ENCODE measurements around the gene NEUROD1. TPM values are rescaled to one million over a fixed set of nuclear protein-coding genes. Genes with fewer than 3 reads are reported as not detected.

NEUROD1 gene
- total RNA-seq, 2 experiments from 2014 or later, result not detected

- POLR2A ChIA-PET, result no interaction called here
- BruUV-seq (replicated peaks), result no TSS peak
- CTCF ChIA-PET (ENCODE audit: unreplicated experiment), result no interaction called here
- Histone ChIP-seq H3K4me1 (ENCODE audit: insufficient read depth, low read length, poor library complexity, severe bottlenecking) (no peaks in the 10 kb centered on the region), H3K9me3 (ENCODE audit: low read length) (0 out of 2 replicates have a peak, but pooled peaks cover 3% of the 10 kb centered on the region), H3K27ac (ENCODE audit: low read depth, low read length, poor library complexity, severe bottlenecking) (no peak overlapping the region), H4K20me1 (ENCODE audit: insufficient read depth, low read length) (no peaks in the 10 kb centered on the region), H3K36me3 (ENCODE audit: insufficient read depth, low read length) (no peaks in the 10 kb centered on the region), H2AFZ (ENCODE audit: low read length) (no peak overlapping the region), H3K4me3 (ENCODE audit: low read depth, low read length, poor library complexity, severe bottlenecking) (no peak overlapping the region), H3K4me2 (ENCODE audit: low read length) (no peak overlapping the region), H3K79me2 (ENCODE audit: insufficient read depth, low read depth, low read length) (no peaks in the 10 kb centered on the region), H3K9me2 (ENCODE audit: insufficient read depth, low read length) (no peaks in the 10 kb centered on the region)
- DNase-seq (ENCODE audit: low spot score), result no peak
- intact Hi-C loops (cut with micrococcal nuclease; ENCODE audit: unreplicated experiment), result no loop called here
- TF ChIP-seq CTCF (conservative IDR thresholded peaks at IDR 0.05; ENCODE audit: low read length) (no peak), EZH2phosphoT487 (IDR thresholded peaks at IDR 0.05; ENCODE audit: borderline replicate concordance, low read depth, low read length) (no peak)
Observed at GRCh38 chr2:181698223-181698622, 17.9 kb upstream of the NEUROD1 start.

DNA sequence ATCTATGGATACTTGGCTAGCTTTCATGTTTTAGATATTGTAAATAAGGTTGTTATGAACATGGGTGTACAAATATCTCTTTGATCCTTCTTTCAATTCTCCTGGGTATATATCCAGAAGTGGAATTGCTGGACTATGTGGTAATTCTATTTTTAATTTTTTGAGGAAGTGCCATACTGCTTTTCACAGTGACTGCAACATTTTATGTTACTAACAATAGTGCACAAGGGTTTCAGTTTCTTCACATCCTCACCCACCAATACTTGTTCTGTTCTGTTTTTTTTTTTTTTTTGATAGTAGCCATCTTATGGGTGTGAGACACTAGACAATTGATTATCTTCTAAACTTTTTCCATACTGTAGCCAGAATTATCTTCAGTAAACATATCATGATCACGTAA lies 17.3 kb upstream of the NEUROD1 start:
- Histone ChIP-seq H3K36me3 (ENCODE audit: insufficient read depth, low read length) (no peaks in the 10 kb centered on the region), H3K9me3 (ENCODE audit: low read length) (no peaks in the 10 kb centered on the region), H3K4me2 (ENCODE audit: low read length) (no peak overlapping the region), H2AFZ (ENCODE audit: low read length) (no peak overlapping the region), H3K4me3 (ENCODE audit: low read depth, low read length, poor library complexity, severe bottlenecking) (no peak overlapping the region), H3K9me2 (ENCODE audit: insufficient read depth, low read length) (no peaks in the 10 kb centered on the region), H3K4me1 (ENCODE audit: insufficient read depth, low read length, poor library complexity, severe bottlenecking) (no peaks in the 10 kb centered on the region), H3K27ac (ENCODE audit: low read depth, low read length, poor library complexity, severe bottlenecking) (no peak overlapping the region), H3K79me2 (ENCODE audit: insufficient read depth, low read depth, low read length) (no peaks in the 10 kb centered on the region), H4K20me1 (ENCODE audit: insufficient read depth, low read length) (no peaks in the 10 kb centered on the region)
- CTCF ChIA-PET (ENCODE audit: unreplicated experiment), result no interaction called here
- no TSS peak for BruUV-seq (replicated peaks)
- intact Hi-C loops (cut with micrococcal nuclease; ENCODE audit: unreplicated experiment), result no loop called here
- DNase-seq (ENCODE audit: low spot score), result no peak
- TF ChIP-seq CTCF (conservative IDR thresholded peaks at IDR 0.05; ENCODE audit: low read length) (no peak), EZH2phosphoT487 (IDR thresholded peaks at IDR 0.05; ENCODE audit: borderline replicate concordance, low read depth, low read length) (no peak)
- POLR2A ChIA-PET, result interaction anchor here (0.5 kb wide), 1 partner anchor 114 kb away, joined by 3 read pairs; no protein-coding TSS in a partner anchor

DNA sequence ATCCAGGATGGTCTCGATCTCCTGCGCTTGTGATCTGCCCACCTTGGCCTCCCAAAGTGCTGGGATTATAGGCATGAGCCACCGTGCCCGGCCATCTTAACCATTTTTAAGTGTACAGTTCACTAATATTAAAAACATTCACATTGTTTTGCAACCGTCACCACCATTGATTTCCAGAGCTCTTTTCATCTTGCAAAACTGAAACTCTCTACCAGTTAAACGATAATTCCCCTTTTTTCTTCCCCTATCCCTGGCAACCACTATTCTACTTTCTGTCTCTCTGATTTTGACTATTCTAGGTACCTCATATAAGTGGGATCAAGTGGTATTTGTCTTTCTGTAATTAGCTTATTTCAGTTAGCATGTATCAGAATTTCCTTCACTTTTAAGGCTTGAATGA lies 16.8 kb upstream of the NEUROD1 start:
- CTCF ChIA-PET (ENCODE audit: unreplicated experiment), result no interaction called here
- POLR2A ChIA-PET, result interaction anchor here (0.5 kb wide), 1 partner anchor 113 kb away, joined by 3 read pairs; no protein-coding TSS in a partner anchor
- BruUV-seq (replicated peaks), result no TSS peak

More for the DNA sequence above, 16.8 kb upstream of the NEUROD1 start:
- Histone ChIP-seq H3K4me1 (ENCODE audit: insufficient read depth, low read length, poor library complexity, severe bottlenecking) (no peaks in the 10 kb centered on the region), H3K27ac (ENCODE audit: low read depth, low read length, poor library complexity, severe bottlenecking) (no peak overlapping the region), H3K4me2 (ENCODE audit: low read length) (no peak overlapping the region), H3K4me3 (ENCODE audit: low read depth, low read length, poor library complexity, severe bottlenecking) (no peak overlapping the region), H3K9me3 (ENCODE audit: low read length) (no peaks in the 10 kb centered on the region), H3K36me3 (ENCODE audit: insufficient read depth, low read length) (no peaks in the 10 kb centered on the region), H4K20me1 (ENCODE audit: insufficient read depth, low read length) (no peaks in the 10 kb centered on the region), H3K79me2 (ENCODE audit: insufficient read depth, low read depth, low read length) (no peaks in the 10 kb centered on the region), H3K9me2 (ENCODE audit: insufficient read depth, low read length) (no peaks in the 10 kb centered on the region), H2AFZ (ENCODE audit: low read length) (no peak overlapping the region)
- DNase-seq (ENCODE audit: low spot score), result no peak
- TF ChIP-seq CTCF (conservative IDR thresholded peaks at IDR 0.05; ENCODE audit: low read length) (no peak), EZH2phosphoT487 (IDR thresholded peaks at IDR 0.05; ENCODE audit: borderline replicate concordance, low read depth, low read length) (no peak)
- intact Hi-C loops (cut with micrococcal nuclease; ENCODE audit: unreplicated experiment), result no loop called here

Data from OCI-LY7 (cell line).